ENCODE results near the gene N4BP2L2.

- peak; percentile 16 to 45 for TF ChIP-seq POLR2A (IDR thresholded peaks at IDR 0.05)
- TF ChIP-seq, protein P1, sequence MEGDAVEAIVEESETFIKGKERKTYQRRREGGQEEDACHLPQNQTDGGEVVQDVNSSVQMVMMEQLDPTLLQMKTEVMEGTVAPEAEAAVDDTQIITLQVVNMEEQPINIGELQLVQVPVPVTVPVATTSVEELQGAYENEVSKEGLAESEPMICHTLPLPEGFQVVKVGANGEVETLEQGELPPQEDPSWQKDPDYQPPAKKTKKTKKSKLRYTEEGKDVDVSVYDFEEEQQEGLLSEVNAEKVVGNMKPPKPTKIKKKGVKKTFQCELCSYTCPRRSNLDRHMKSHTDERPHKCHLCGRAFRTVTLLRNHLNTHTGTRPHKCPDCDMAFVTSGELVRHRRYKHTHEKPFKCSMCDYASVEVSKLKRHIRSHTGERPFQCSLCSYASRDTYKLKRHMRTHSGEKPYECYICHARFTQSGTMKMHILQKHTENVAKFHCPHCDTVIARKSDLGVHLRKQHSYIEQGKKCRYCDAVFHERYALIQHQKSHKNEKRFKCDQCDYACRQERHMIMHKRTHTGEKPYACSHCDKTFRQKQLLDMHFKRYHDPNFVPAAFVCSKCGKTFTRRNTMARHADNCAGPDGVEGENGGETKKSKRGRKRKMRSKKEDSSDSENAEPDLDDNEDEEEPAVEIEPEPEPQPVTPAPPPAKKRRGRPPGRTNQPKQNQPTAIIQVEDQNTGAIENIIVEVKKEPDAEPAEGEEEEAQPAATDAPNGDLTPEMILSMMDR (IDR thresholded peaks at IDR 0.05) = peak; percentile 42 to 88 (median 51)
Measured at GRCh38 chr13:32586080-32586900, 47.7 kb upstream of the N4BP2L2 start, which contains the start of gene PDS5B.
